Loucy (cell line): ENCODE measurements around the gene AKAP5.
A peak's percentile ranks its signal among the peaks of the same experiment; 100 is the strongest.

Experiments used
- CTCF ChIP-seq: fragments of 200-600 bp; sonication (generic); conservative IDR thresholded peaks from 2 replicates; pipeline ENCODE4 v1.5.1; 2014; ENCODE audit warnings: mild to moderate bottlenecking, antibody characterized with exemption, low read length
- EZH2phosphoT487 ChIP-seq: fragments of 200-600 bp; IDR thresholded peaks from 2 replicates; pipeline ENCODE4 v1.6.1; 2018; ENCODE audit warnings: antibody characterized with exemption, mild to moderate bottlenecking, moderate library complexity, borderline replicate concordance

DNA sequence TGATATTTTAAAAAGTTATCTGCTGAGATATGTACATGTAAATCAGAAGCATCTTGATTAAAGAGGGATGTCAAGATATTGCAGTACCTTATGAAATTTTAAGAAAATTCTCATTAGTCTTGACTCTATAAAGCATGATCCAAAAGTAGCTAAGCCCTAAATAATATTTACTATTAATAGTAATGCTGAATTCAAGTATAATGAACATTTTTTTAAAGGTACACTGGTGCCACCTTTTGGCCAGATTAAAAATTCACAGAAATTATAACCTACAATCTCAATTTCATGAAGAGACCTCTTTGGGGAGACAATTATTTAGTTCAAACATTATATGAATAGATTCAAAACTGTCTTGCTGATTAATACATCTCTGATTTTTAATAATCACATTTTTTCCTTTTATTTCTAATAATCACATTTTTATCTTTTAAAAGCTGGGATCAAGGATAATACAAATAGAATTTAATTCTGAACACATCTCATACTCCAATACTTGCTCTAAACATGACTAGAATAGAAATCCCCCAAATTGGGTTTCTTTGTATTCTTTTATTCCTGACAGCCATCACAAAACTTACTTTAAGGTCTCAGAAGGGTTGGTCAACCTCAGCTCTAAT lies 13.4 kb downstream of the AKAP5 start:
- TF ChIP-seq CTCF (peak; percentile 67), EZH2phosphoT487 (no peak)
